Sigmoid colon (tissue), 7 donors: ENCODE data around the gene PLXDC1. TPM values are rescaled to one million over a fixed set of nuclear protein-coding genes. Genes with fewer than 3 reads are reported as not detected.
"Not testable (repeated sequence)": the region's sequence is repeated elsewhere in the genome, so short reads cannot be mapped to it uniquely, and the experiment has no call there.

ENCODE experiments used
- DNase-seq: peaks from one replicate; pipeline ENCODE4 v3.0.0-alpha.2; 2019
- H3K27ac ChIP-seq, 4 donors: fragments of 200-600 bp; sonication (generic); one replicate each; pipeline ENCODE4 v1.5.1; 2016 to 2019; ENCODE audit warnings: mild to moderate bottlenecking in 1 of 4
- H3K27me3 ChIP-seq, 3 donors: fragments of 200-600 bp; sonication (generic); one replicate each; pipeline ENCODE4 v1.5.1; 2019; ENCODE audit warnings: mild to moderate bottlenecking in 1 of 3
- H3K36me3 ChIP-seq, 4 donors: fragments of 200-600 bp; sonication (generic); one replicate each; pipeline ENCODE4 v1.5.1; 2016 to 2019
- H3K4me1 ChIP-seq, 4 donors: fragments of 200-600 bp; sonication (generic); one replicate each; pipeline ENCODE4 v1.5.1; 2017 to 2019
- H3K4me3 ChIP-seq, 4 donors: fragments of 200-600 bp; sonication (generic); one replicate each; pipeline ENCODE4 v1.5.1; 2017 to 2019; ENCODE audit warnings: mild to moderate bottlenecking in 2 of 4, moderate library complexity in 1 of 4
- H3K9me3 ChIP-seq, 4 donors: fragments of 200-600 bp in 3 of 4; sonication (generic) in 3 of 4; one replicate each; pipeline versions ENCODE4 v1.5.1 to v1.6.1; 2013 to 2019
- CTCF ChIP-seq, 4 experiments: fragments of 450-650 bp in 3 of 4; fragments of 200-600 bp in 1 of 4; IDR thresholded peaks; one replicate each; pipeline ENCODE4 v1.5.1; 2016 to 2019; ENCODE audit warnings: antibody characterized with exemption in 4 of 4, mild to moderate bottlenecking in 3 of 4, moderate library complexity in 2 of 4
- EP300 ChIP-seq, 4 donors: sonication (generic); formaldehyde crosslinking; IDR thresholded peaks; one replicate each; pipeline ENCODE4 v1.6.1; 2017; ENCODE audit warnings: antibody characterized with exemption in 4 of 4
- POLR2A ChIP-seq, 2 donors: fragments of 450-650 bp; IDR thresholded peaks; one replicate each; pipeline ENCODE4 v1.6.1; 2016; ENCODE audit warnings: antibody characterized with exemption in 2 of 2, mild to moderate bottlenecking in 2 of 2, moderate library complexity in 2 of 2
- POLR2AphosphoS5 ChIP-seq, 4 donors: sonication (generic); formaldehyde crosslinking; IDR thresholded peaks; one replicate each; pipeline ENCODE4 v1.6.1; 2017; ENCODE audit warnings: antibody characterized with exemption in 4 of 4
- WGBS, 2 donors: extraction: QIAGEN DNeasy Blood & Tissue Kit; methylation state at CpG; one replicate each; pipeline ENCODE4 v1.1.7; 2013; 5-methylcytosine and 5-hydroxymethylcytosine counted together
- intact Hi-C: fragments of 100-400 bp; cut with DNase I; formaldehyde crosslinking; loops from one replicate; pipeline ENCODE4 v1.15.1; 2023
- polyA plus RNA-seq, 3 donors: library from polyadenylated mRNA; stranded (reverse); fragments of 200-250 nt; gene quantifications; one replicate each; pipeline ENCODE4 v1.2.3, GENCODE V29; 2013
- total RNA-seq, 4 donors: library from RNA; depleted of rRNA; stranded (reverse); fragments of >200 nt; gene quantifications; one replicate each; pipeline ENCODE4 v1.1.0, GENCODE V29; 2016
- donor health status: healthy with polysubstance abuse.
- donor health status: Bipolar disorder and iron deficiency.
- donor health status: healthy.

PLXDC1 gene
- total and polyA plus RNA-seq, 7 donors: 1.4 to 13.0 (median 6.2) TPM

GRCh38 chr17:39026980-39027451 is 124.4 kb downstream of the PLXDC1 start:
- Histone ChIP-seq H3K27ac (peak overlapping the region in 2 of 4 donors; percentile 1 to 31), H3K9me3 (no peaks in the 10 kb centered on the region), H3K27me3 (peaks cover 0 to 21% (median 0%) of the 10 kb centered on the region in 3 donors), H3K36me3 (no peaks in the 10 kb centered on the region), H3K4me3 (peak overlapping the region; percentile 19 to 47 (median 34)), H3K4me1 (peaks cover 0 to 11% (median 9%) of the 10 kb centered on the region in 4 donors)
- TF ChIP-seq EP300 (IDR thresholded peaks at IDR 0.05) (no peak), CTCF (IDR thresholded peaks at IDR 0.05) (no peak), POLR2AphosphoS5 (IDR thresholded peaks at IDR 0.05) (no peak), POLR2A (IDR thresholded peaks at IDR 0.05) (no peak)
- intact Hi-C loops: no loop called here
- peak; percentile 87 for DNase-seq
- WGBS, 2 donors: 1 to 2% methylated on average over 26 of the region's 26 CpGs

GRCh38 chr17:39026346-39026745 is 125.1 kb downstream of the PLXDC1 start:
- intact Hi-C loops, H3K9me3 ChIP-seq, H3K27ac ChIP-seq, H3K36me3 ChIP-seq, H3K4me3 ChIP-seq, DNase-seq: not testable (repeated sequence)
- WGBS, 2 donors: 48 to 81% methylated on average over 13 of the region's 13 CpGs
- H3K4me1 ChIP-seq: peaks cover 0 to 11% (median 9%) of the 10 kb centered on the region in 4 donors
- H3K27me3 ChIP-seq: peaks cover 0 to 21% (median 0%) of the 10 kb centered on the region in 3 donors

- 91 to 93% methylated on average over 6 of the region's 6 CpGs for WGBS, 2 donors
- H3K9me3 ChIP-seq: no peaks in the 10 kb centered on the region
These were observed 128.5 kb downstream of the PLXDC1 start for GRCh38 chr17:39022924-39023323.

GRCh38 chr17:39020037-39020436 is 131.4 kb downstream of the PLXDC1 start:
- H3K9me3 ChIP-seq, H3K27ac ChIP-seq, H3K36me3 ChIP-seq, H3K4me3 ChIP-seq, H3K4me1 ChIP-seq, DNase-seq, intact Hi-C loops, H3K27me3 ChIP-seq: not testable (repeated sequence)
- 89 to 95% methylated on average over 6 of the region's 6 CpGs for WGBS, 2 donors

More at GRCh38 chr17:39022924-39023323, 128.5 kb downstream of the PLXDC1 start:
- H3K4me3 ChIP-seq: no peak overlapping the region
- no peak overlapping the region for H3K27ac ChIP-seq
- intact Hi-C loops: no loop called here
- peaks cover 0 to 14% (median 12%) of the 10 kb centered on the region in 4 donors for H3K4me1 ChIP-seq
- no peak for DNase-seq
- H3K36me3 ChIP-seq: no peaks in the 10 kb centered on the region
- no peak for TF ChIP-seq POLR2AphosphoS5 (IDR thresholded peaks at IDR 0.05)
- H3K27me3 ChIP-seq: peaks cover 0 to 6% (median 0%) of the 10 kb centered on the region in 3 donors

- no peak for TF ChIP-seq EP300 (IDR thresholded peaks at IDR 0.05)
- no peak for TF ChIP-seq POLR2AphosphoS5 (IDR thresholded peaks at IDR 0.05)
- no peak for TF ChIP-seq CTCF (IDR thresholded peaks at IDR 0.05)
- Histone ChIP-seq H3K9me3 (no peaks in the 10 kb centered on the region), H3K27me3 (no peaks in the 10 kb centered on the region), H3K27ac (peak overlapping the region in 1 of 4 donors; percentile 46), H3K4me1 (peaks cover 0 to 6% (median 2%) of the 10 kb centered on the region in 4 donors), H3K4me3 (no peak overlapping the region), H3K36me3 (no peaks in the 10 kb centered on the region)
- 61 to 75% methylated on average over 11 of the region's 11 CpGs for WGBS, 2 donors
- intact Hi-C loops: no loop called here
- DNase-seq: no peak
These were observed 132.9 kb downstream of the PLXDC1 start for GRCh38 chr17:39018267-39019134.

- Histone ChIP-seq H3K9me3 (no peaks in the 10 kb centered on the region), H3K27me3 (no peaks in the 10 kb centered on the region), H3K4me3 (no peak overlapping the region), H3K4me1 (peaks cover 0 to 6% (median 2%) of the 10 kb centered on the region in 4 donors), H3K27ac (no peak overlapping the region), H3K36me3 (no peaks in the 10 kb centered on the region)
- WGBS, 2 donors: 73 to 74% methylated on average over 9 of the region's 9 CpGs
- intact Hi-C loops: no loop called here
- TF ChIP-seq POLR2AphosphoS5 (IDR thresholded peaks at IDR 0.05): no peak
- TF ChIP-seq POLR2A (IDR thresholded peaks at IDR 0.05): no peak
- no peak for TF ChIP-seq EP300 (IDR thresholded peaks at IDR 0.05)
- TF ChIP-seq CTCF (IDR thresholded peaks at IDR 0.05): no peak
- DNase-seq: no peak
These were observed 135.0 kb downstream of the PLXDC1 start for GRCh38 chr17:39016193-39017153.
